ENCODE measurements around the gene ACIN1. TPM values are rescaled to one million over a fixed set of nuclear protein-coding genes. Genes with fewer than 3 reads are reported as not detected.

Gene ACIN1
- total and polyA plus RNA-seq, 2 experiments from 2014 or later, result 76.1 to 172 TPM

GRCh38 chr14:23125933-23126524, 31.1 kb upstream of the ACIN1 start:
- Histone ChIP-seq H3K27ac (ENCODE audit: low read depth) (peak overlapping the region; percentile 32; the same call in 1 of the 2 replicates), H4K20me1 (replicated peaks; ENCODE audit: insufficient read depth) (no peaks in the 10 kb centered on the region), H3K27me3 (ENCODE audit: insufficient read depth) (no peaks in the 10 kb centered on the region), H3K36me3 (ENCODE audit: insufficient read depth) (peaks cover 9% of the 10 kb centered on the region), H3K4me3 (no peak overlapping the region), H3F3A (replicated peaks; ENCODE audit: low read depth) (no peaks in the 10 kb centered on the region; the same call in 1 of the 2 replicates), H2AFZ (no peak overlapping the region), H3K79me2 (replicated peaks; ENCODE audit: insufficient read depth) (no peaks in the 10 kb centered on the region), H3K9me2 (ENCODE audit: insufficient read depth) (no peaks in the 10 kb centered on the region), H3K4me1 (ENCODE audit: insufficient read depth) (peaks cover 28% of the 10 kb centered on the region), H3K4me2 (no peak overlapping the region)
- TF ChIP-seq ETS1 (IDR thresholded peaks at IDR 0.05), result no peak
- TF ChIP-seq CTCF (conservative IDR thresholded peaks at IDR 0.05; ENCODE audit: low read depth in 2 of 2), result peak in 1 of 2 experiments; percentile 26; a peak in 2 of 4 replicates
- no peak overlapping the region; the same call in 2 of the 3 replicates for H3K4me3 Mint-ChIP-seq
- ATAC-seq (peak; percentile 67), DNase-seq (ENCODE audit: low spot score) (no peak)
- H3K4me1 Mint-ChIP-seq, result peaks cover 41% of the 10 kb centered on the region
- H3K27me3 Mint-ChIP-seq (ENCODE audit: insufficient read depth, low read depth, poor library complexity), result peaks cover 14% of the 10 kb centered on the region
- 0 out of 2 replicates have a peak overlapping the region, but pooled peaks have one; percentile 33 for H3K27ac Mint-ChIP-seq
- H3K36me3 Mint-ChIP-seq (ENCODE audit: low read depth), result peaks cover 39% of the 10 kb centered on the region
- H3K9me3 Mint-ChIP-seq, result no peaks in the 10 kb centered on the region; the same call in 2 of the 3 replicates

GRCh38 chr14:23125011-23125410, 30.1 kb upstream of the ACIN1 start:
- Mint-ChIP-seq H3K27ac (no peak overlapping the region), H3K4me3 (no peak overlapping the region), H3K9me3 (no peaks in the 10 kb centered on the region; the same call in 2 of the 3 replicates), H3K27me3 (ENCODE audit: insufficient read depth, low read depth, poor library complexity) (peaks cover 19% of the 10 kb centered on the region), H3K36me3 (ENCODE audit: low read depth) (peaks cover 29% of the 10 kb centered on the region), H3K4me1 (peaks cover 51% of the 10 kb centered on the region)
- Histone ChIP-seq H3K27me3 (ENCODE audit: insufficient read depth) (no peaks in the 10 kb centered on the region), H3K27ac (ENCODE audit: low read depth) (no peak overlapping the region), H4K20me1 (replicated peaks; ENCODE audit: insufficient read depth) (no peaks in the 10 kb centered on the region), H3K36me3 (ENCODE audit: insufficient read depth) (no peaks in the 10 kb centered on the region), H3K4me1 (ENCODE audit: insufficient read depth) (peaks cover 34% of the 10 kb centered on the region), H3K4me3 (no peak overlapping the region), H3K79me2 (replicated peaks; ENCODE audit: insufficient read depth) (no peaks in the 10 kb centered on the region), H3K9me2 (ENCODE audit: insufficient read depth) (no peaks in the 10 kb centered on the region), H3F3A (replicated peaks; ENCODE audit: low read depth) (no peaks in the 10 kb centered on the region; the same call in 1 of the 2 replicates), H3K4me2 (no peak overlapping the region), H2AFZ (no peak overlapping the region)
- TF ChIP-seq EZH2 (IDR thresholded peaks at IDR 0.05; ENCODE audit: low read depth, unreplicated experiment), result no peak
- no peak for TF ChIP-seq STAT1 (IDR thresholded peaks at IDR 0.05; ENCODE audit: unreplicated experiment)
- no peak for TF ChIP-seq NANOG (IDR thresholded peaks at IDR 0.05; ENCODE audit: borderline replicate concordance)
- TF ChIP-seq CTCF (conservative IDR thresholded peaks at IDR 0.05; ENCODE audit: low read depth in 2 of 2), result no peak
- no peak for TF ChIP-seq JUNB (IDR thresholded peaks at IDR 0.05; ENCODE audit: unreplicated experiment)
- no peak for TF ChIP-seq ETS1 (IDR thresholded peaks at IDR 0.05)
- TF ChIP-seq ZNF331 (CRISPR knock-in tag; IDR thresholded peaks at IDR 0.05; ENCODE audit: low read depth), result no peak
- no peak for TF ChIP-seq CREB1 (CRISPR knock-in tag; IDR thresholded peaks at IDR 0.05; ENCODE audit: low read depth)
- TF ChIP-seq POLR2AphosphoS5 (IDR thresholded peaks at IDR 0.05; ENCODE audit: low read depth), result no peak
- TF ChIP-seq REST (IDR thresholded peaks at IDR 0.05; ENCODE audit: unreplicated experiment), result no peak
- ATAC-seq (no peak), DNase-seq (ENCODE audit: low spot score) (no peak)

Measured in GM23338 (cell line).